Breast epithelium (tissue), 3 donors: ENCODE measurements around the gene UBR2.

ENCODE experiments used
- POLR2A ChIP-seq: fragments of 450-650 bp; IDR thresholded peaks from one replicate; pipeline ENCODE4 v1.6.1; 2016; ENCODE audit warnings: antibody characterized with exemption, mild to moderate bottlenecking, moderate library complexity
- POLR2AphosphoS5 ChIP-seq, 3 donors: sonication (generic); formaldehyde crosslinking; IDR thresholded peaks; one replicate each; pipeline ENCODE4 v1.6.1; 2017; ENCODE audit warnings: antibody characterized with exemption in 3 of 3
- TF ChIP-seq, protein P1 (sequence below), 3 donors: fragments of 450-650 bp; IDR thresholded peaks; one replicate each; pipeline ENCODE4 v1.5.1; 2016 to 2017; ENCODE audit warnings: antibody characterized with exemption in 3 of 3, mild to moderate bottlenecking in 3 of 3, moderate library complexity in 3 of 3

DNA sequence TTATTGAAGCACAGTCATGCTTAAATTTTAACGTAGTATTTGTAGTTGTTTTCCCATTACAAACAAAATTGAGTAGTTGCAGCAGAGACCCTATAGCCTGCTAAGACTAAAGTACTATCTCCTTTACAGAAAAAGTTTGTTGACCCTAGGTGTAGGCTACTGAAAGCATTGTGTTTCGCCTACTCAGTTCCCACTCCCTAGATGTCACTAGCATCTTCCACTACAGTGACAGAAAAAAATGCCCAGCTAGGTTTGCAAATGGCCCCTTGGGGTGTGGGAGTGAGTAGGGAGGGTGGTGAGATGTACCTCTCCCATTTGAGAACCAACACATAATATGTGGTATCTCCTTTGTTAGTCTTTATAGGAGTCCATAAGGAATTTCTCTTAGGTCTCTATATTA lies 34.5 kb downstream of the UBR2 start:
- TF ChIP-seq POLR2A (no peak), POLR2AphosphoS5 (IDR thresholded peaks at IDR 0.05) (no peak)
- TF ChIP-seq, protein P1, sequence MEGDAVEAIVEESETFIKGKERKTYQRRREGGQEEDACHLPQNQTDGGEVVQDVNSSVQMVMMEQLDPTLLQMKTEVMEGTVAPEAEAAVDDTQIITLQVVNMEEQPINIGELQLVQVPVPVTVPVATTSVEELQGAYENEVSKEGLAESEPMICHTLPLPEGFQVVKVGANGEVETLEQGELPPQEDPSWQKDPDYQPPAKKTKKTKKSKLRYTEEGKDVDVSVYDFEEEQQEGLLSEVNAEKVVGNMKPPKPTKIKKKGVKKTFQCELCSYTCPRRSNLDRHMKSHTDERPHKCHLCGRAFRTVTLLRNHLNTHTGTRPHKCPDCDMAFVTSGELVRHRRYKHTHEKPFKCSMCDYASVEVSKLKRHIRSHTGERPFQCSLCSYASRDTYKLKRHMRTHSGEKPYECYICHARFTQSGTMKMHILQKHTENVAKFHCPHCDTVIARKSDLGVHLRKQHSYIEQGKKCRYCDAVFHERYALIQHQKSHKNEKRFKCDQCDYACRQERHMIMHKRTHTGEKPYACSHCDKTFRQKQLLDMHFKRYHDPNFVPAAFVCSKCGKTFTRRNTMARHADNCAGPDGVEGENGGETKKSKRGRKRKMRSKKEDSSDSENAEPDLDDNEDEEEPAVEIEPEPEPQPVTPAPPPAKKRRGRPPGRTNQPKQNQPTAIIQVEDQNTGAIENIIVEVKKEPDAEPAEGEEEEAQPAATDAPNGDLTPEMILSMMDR (IDR thresholded peaks at IDR 0.05), result no peak
